Activated CD4-positive, alpha-beta T cell treated with anti-CD3 and anti-CD28 coated beads, Interleukin-2, amount 50 U/mL, for 4 hours (primary cell): ENCODE results near the gene OGFOD2.
"Not testable (repeated sequence)": the region's sequence is repeated elsewhere in the genome, so short reads cannot be mapped to it uniquely, and the experiment has no call there.

Source experiments
- DNase-seq, 2 experiments: peaks; one replicate each; pipeline ENCODE4 v3.0.0-alpha.2; 2020

Gene OGFOD2

GRCh38 chr12:123006977-123007376 is 31.9 kb downstream of the OGFOD2 start:
- no peak for DNase-seq

GRCh38 chr12:123010110-123010509 is 35.1 kb downstream of the OGFOD2 start:
- DNase-seq = no peak

- DNase-seq = no peak
Measured at GRCh38 chr12:123010681-123011080, 35.6 kb downstream of the OGFOD2 start.

GRCh38 chr12:123011701-123012100 is 36.7 kb downstream of the OGFOD2 start:
- DNase-seq = no peak

- DNase-seq = no peak
Measured at GRCh38 chr12:123013185-123014095, 38.4 kb downstream of the OGFOD2 start.

DNA sequence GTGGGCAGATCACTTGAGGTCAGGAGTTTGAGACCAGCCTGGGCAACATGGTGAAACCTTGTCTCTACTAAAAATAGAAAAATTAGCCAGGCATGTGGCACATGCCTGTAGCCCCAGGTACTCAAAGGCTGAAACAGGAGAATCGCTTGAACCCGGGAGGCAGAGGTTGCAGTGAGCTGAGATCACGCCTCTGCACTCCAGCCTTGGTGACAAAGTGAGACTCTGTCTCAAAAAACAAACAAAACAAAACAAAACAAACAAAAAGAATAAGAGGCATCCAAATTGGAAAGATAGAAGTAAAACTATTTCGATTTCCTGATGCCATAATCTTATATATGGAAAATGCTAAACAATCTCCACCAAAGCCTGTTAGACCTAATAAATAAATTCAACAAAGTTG is 39.4 kb downstream of the OGFOD2 start:
- not testable (repeated sequence) for DNase-seq

GRCh38 chr12:123017753-123018152 is 42.7 kb downstream of the OGFOD2 start:
- DNase-seq = no peak

- no peak for DNase-seq
Measured at GRCh38 chr12:123019841-123020138, 44.7 kb downstream of the OGFOD2 start.

DNA sequence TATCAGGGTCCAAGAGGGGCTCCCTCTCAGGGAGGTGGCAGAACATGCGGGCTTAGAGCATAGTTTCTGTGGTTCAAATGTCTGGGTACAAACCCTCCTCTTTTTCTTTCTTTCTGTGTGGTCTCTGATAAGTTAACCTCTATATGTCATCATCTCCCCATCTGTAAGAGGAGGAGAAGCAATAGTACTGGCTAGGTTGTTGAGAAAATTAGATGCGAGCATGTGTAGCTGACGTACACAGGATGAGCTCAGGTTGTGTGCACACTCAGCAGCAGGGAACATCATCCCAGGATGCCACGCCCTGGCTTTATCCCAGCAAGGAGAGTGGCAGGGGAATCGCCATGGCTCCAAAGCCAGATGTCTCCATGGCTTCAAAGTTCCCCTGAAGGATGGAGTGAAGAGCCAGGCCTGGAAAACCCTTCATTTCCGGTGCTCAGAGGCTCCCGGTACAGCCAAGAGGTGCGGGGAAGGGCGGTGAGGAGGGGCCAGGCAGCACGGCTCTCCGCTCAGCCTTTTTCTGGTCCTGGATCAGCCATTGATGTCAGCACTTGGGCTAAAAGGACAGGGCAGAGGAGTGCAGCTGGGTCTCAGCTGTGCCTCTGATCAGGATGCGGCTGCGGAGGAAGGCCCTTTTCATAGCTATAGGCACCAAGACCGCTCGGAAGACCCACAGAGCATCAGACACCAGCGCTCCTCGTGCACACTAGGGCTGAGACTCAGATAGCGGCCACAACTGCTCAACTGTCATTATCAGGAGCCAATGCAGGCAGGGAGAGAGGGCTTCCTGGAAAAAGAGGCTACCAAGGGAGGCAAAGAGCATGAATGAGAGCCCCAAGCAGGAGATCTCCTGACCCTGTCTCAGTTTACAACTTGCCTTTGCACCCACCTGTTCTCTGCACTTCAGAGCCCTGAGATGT is 46.9 kb downstream of the OGFOD2 start:
- DNase-seq = no peak

DNA sequence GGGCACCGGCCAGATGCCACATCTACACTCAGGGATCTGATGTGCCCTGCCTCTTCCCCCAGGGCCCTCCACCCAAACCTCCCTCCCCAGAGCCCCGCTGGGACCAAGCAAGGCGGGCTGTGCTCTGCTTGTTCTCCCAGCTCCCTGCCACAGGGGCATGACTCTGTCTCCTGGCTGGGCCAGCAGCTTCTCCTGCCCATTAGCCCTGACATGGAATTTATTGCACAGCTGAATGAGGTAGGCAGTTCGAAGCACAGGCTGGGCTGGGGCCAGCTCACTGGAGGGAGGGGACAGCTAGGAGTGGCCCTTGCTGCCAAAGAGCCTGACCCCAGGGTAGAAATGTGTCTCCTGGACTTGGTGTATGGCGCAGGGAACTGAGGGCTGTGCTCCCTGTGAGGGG is 47.8 kb downstream of the OGFOD2 start:
- DNase-seq = no peak

DNA sequence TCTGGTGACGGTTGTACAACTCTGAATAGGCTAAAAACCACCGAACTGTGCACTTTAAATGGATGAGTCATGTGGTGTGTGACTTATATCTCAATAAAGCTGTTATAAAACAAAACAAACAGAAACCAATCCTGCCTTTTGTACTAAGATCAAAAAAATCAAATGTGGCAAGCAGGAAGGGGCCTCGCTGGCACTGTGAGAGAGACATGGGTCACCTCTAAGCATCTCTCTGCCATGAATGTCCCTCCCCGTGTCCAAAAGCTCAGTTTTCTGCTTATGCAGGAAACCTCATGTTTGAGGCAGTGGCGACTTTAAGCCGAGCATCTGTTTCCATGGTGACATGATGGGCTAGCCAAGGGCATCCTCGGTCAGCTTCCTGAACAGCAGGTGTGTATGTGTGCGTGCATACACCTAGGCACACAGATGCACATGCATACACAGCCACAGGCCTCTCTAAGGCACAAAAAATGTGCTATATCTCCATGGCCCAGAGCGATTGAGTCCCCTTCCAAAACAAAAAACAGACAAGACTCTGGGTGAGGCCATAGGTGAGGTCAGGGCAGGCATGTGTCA is 49.9 kb downstream of the OGFOD2 start:
- no peak for DNase-seq

DNA sequence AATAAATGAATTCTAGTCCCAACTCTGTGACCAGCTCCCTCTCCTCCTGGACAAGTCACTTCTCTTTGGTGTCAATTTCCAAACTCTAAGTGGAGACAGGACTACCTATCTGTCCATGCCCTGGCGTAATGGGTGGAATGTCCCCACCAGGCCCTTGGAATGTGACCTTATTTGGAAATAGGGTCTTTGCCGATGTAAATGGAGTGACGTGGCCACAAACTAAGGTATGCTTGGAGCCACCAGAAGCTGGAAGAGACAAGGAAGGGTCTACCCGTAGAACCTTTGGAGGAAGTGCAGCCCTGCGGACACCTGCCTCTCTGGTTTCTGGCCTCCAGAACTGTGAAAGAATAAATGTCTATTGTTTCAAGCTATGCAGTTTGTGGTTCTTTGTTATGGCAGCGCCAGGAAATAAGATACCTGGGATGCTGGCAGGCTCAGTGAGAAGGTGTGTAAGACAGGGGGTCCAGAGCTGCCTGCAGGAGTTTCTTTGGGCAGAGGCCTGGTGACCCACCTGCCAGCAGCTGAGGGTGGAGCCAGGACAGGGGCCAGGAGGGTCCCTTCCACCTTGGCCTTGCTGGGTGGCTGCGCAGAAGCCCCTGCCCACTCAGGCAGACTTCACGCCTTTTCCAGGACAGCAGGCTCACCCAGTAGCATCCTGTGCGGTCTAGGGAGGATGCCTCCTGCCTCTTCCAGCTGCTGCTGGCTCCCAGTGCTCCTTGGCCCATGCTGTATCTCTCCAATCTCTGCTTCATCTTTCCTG is 51.2 kb downstream of the OGFOD2 start:
- no peak for DNase-seq

DNA sequence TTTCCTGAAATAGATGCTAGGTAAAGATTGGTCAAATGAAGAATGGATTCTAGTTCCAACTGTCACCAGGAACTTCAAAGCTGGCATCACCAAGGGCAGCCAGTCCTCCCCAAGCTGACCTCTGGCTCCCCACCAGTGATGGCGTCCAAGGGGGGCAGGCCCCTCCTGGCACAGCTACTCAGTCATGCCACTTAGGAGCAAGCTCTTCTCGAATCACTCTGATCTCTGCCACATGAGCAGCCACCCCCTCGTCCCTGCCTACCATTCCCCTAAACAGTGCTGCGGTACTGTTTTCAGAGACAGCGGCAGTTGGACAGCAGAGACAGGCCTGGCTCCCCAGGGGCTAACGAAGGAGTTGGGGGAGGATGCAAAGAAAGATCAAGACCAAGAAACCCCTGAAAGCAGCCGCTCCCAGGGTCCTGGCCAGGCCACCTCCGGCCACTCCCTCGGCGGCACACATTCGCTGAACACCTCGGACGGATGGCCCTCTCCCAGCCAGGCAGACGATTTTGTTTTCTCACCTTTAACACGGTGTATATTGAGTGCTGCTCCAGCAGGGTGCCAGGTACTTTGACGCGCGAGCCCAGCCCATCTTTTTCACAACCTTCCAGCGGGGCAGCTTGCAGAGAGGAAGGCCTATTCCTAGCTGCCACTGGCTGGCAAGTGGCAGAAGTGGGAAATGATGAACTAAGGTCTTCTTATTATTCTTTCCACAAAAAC is 52.8 kb downstream of the OGFOD2 start:
- no peak for DNase-seq

GRCh38 chr12:123028475-123028874 is 53.4 kb downstream of the OGFOD2 start:
- no peak for DNase-seq

DNA sequence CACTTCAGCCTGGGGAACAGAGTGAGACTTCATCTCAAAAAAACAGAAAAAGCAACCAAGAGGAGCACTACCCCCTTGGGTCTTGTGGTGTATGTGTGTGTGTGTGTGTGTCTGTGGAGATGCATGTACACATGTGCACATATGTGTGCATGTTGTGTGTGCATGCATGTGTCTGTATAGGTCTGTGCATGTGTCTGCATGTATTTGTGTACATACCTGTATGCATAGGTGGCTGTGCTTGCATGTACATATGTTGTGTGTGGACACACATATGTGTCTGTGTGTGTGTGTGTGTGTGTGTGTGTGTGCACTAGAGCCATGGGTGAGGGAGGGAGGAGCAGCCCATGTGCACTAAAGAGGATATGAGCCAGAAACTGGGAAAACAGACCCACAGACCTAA is 54.5 kb downstream of the OGFOD2 start:
- no peak for DNase-seq
